ENCODE measurements around the gene PCDHA8. TPM values are rescaled to one million over a fixed set of nuclear protein-coding genes. Genes with fewer than 3 reads are reported as not detected.
"Not testable (repeated sequence)": the region's sequence is repeated elsewhere in the genome, so short reads cannot be mapped to it uniquely, and the experiment has no call there.

Gene PCDHA8
- total and polyA plus RNA-seq, 9 of the 15 experiments (the other 6 are each of a cell fraction or from before 2014, with no cell fraction given), result not detected

DNA sequence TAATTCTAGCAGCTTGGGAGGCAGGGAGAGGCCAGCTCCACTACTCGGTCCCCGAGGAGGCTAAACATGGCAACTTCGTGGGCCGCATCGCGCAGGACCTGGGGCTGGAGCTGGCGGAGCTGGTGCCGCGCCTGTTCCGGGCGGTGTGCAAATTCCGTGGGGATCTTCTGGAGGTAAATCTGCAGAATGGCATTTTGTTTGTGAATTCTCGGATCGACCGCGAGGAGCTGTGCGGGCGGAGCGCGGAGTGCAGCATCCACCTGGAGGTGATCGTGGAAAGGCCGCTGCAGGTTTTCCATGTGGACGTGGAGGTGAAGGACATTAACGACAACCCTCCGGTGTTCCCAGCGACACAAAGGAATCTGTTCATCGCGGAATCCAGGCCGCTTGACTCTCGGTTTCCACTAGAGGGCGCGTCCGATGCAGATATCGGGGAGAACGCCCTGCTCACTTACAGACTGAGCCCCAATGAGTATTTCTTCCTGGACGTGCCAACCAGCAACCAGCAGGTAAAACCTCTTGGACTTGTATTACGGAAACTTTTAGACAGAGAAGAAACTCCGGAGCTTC is 6.5 kb upstream of the PCDHA8 start:
- POLR2A ChIA-PET; H3K9me3 ChIP-seq (replicated peaks; ENCODE audit: control insufficient read depth, insufficient read depth, low read depth, low read length); H3K27ac ChIP-seq (ENCODE audit: extremely low read depth, low read depth, low read length); intact Hi-C loops (cut with micrococcal nuclease); H3K36me3 ChIP-seq (ENCODE audit: control insufficient read depth, insufficient read depth, low read length); ATAC-seq; H3K79me2 ChIP-seq (ENCODE audit: control insufficient read depth, insufficient read depth, low read length); DNase-seq (ENCODE audit: extremely low read depth in 1 of 4, low spot score in 3 of 4); CTCF ChIA-PET (ENCODE audit: low intra/inter-chr PET ratio); in situ Hi-C loops (cut with MboI); H2AFZ ChIP-seq (ENCODE audit: low read depth, low read length); H3K4me2 ChIP-seq (ENCODE audit: insufficient read depth, low read length); H3K4me3 ChIP-seq; H3K27me3 ChIP-seq (ENCODE audit: control insufficient read depth in 2 of 2, insufficient read depth in 2 of 2, low read length in 2 of 2); H4K20me1 ChIP-seq (replicated peaks; ENCODE audit: control insufficient read depth, insufficient read depth, low read length); H3K4me1 ChIP-seq (replicated peaks in 1 of 2; ENCODE audit: control insufficient read depth in 2 of 2, insufficient read depth in 2 of 2, low read length in 2 of 2); BruUV-seq (replicated peaks); H3K9me1 ChIP-seq (ENCODE audit: control insufficient read depth, insufficient read depth, low read length); H3K9ac ChIP-seq (ENCODE audit: insufficient read depth in 1 of 2, low read depth in 2 of 2, low read length in 2 of 2): not testable (repeated sequence)
- FAIRE-seq, result peak; percentile 73
- 40% methylated on average over 26 of the region's 38 CpGs for WGBS (ENCODE audit: insufficient coverage, low coverage, missing lambda C conversion rate)

DNA sequence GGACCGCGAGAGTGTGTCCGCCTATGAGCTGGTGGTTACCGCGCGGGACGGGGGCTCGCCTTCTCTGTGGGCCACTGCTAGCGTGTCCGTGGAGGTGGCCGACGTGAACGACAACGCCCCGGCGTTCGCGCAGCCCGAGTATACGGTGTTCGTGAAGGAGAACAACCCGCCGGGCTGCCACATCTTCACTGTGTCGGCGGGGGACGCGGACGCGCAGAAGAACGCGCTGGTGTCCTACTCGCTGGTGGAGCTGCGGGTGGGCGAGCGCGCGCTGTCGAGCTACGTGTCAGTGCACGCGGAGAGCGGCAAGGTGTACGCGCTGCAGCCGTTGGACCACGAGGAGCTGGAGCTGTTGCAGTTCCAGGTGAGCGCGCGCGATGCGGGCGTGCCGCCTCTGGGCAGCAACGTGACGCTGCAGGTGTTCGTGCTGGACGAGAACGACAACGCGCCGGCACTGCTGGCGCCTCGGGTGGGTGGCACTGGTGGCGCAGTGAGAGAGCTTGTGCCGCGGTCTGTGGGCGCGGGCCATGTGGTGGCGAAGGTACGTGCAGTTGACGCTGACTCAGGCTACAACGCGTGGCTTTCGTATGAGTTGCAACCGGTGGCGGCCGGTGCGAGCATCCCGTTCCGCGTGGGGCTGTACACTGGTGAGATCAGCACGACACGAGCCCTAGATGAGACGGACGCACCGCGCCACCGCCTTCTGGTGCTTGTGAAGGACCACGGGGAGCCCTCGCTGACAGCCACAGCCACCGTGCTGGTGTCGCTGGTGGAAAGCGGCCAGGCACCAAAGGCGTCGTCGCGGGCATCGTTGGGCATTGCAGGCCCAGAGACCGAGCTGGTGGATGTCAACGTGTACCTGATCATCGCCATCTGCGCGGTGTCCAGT is 5.1 kb upstream of the PCDHA8 start:
- Histone ChIP-seq H3K9ac (ENCODE audit: insufficient read depth in 1 of 2, low read depth in 2 of 2, low read length in 2 of 2) (no peak overlapping the region), H4K20me1 (replicated peaks; ENCODE audit: control insufficient read depth, insufficient read depth, low read length) (no peaks in the 10 kb centered on the region), H3K36me3 (ENCODE audit: control insufficient read depth, insufficient read depth, low read length) (no peaks in the 10 kb centered on the region), H3K79me2 (ENCODE audit: control insufficient read depth, insufficient read depth, low read length) (no peaks in the 10 kb centered on the region), H3K9me1 (ENCODE audit: control insufficient read depth, insufficient read depth, low read length) (no peaks in the 10 kb centered on the region), H3K27me3 (ENCODE audit: control insufficient read depth in 2 of 2, insufficient read depth in 2 of 2, low read length in 2 of 2) (no peaks in the 10 kb centered on the region), H3K27ac (ENCODE audit: extremely low read depth, low read depth, low read length) (no peak overlapping the region), H3K4me2 (ENCODE audit: insufficient read depth, low read length) (no peak overlapping the region), H3K4me3 (no peak overlapping the region), H2AFZ (ENCODE audit: low read depth, low read length) (no peak overlapping the region), H3K4me1 (replicated peaks in 1 of 2; ENCODE audit: control insufficient read depth in 2 of 2, insufficient read depth in 2 of 2, low read length in 2 of 2) (no peaks in the 10 kb centered on the region), H3K9me3 (replicated peaks; ENCODE audit: control insufficient read depth, insufficient read depth, low read depth, low read length) (no peaks in the 10 kb centered on the region)
- DNase-seq (ENCODE audit: extremely low read depth in 1 of 4, low spot score in 3 of 4), result no peak
- in situ Hi-C loops (cut with MboI), result no loop called here
- POLR2A ChIA-PET, result no interaction called here
- BruUV-seq (replicated peaks), result no TSS peak
- CTCF ChIA-PET (ENCODE audit: low intra/inter-chr PET ratio), result no interaction called here
- intact Hi-C loops (cut with micrococcal nuclease), result no loop called here
- no peak for ATAC-seq
- FAIRE-seq, result no peak
- 45% methylated on average over 66 of the region's 103 CpGs for WGBS (ENCODE audit: insufficient coverage, low coverage, missing lambda C conversion rate)
- TF ChIP-seq, protein P1, sequence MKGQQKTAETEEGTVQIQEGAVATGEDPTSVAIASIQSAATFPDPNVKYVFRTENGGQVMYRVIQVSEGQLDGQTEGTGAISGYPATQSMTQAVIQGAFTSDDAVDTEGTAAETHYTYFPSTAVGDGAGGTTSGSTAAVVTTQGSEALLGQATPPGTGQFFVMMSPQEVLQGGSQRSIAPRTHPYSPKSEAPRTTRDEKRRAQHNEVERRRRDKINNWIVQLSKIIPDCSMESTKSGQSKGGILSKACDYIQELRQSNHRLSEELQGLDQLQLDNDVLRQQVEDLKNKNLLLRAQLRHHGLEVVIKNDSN (CRISPR knock-in tag; IDR thresholded peaks at IDR 0.05), result no peak
- TF ChIP-seq IFI16 (CRISPR knock-in tag; IDR thresholded peaks at IDR 0.05) (no peak), TAF15 (IDR thresholded peaks at IDR 0.05; ENCODE audit: low read depth, low read length) (no peak), ZNF224 (CRISPR knock-in tag; IDR thresholded peaks at IDR 0.05) (no peak), RHOXF2B (CRISPR knock-in tag; conservative IDR thresholded peaks at IDR 0.05) (no peak), MECOM (CRISPR knock-in tag; IDR thresholded peaks at IDR 0.05) (no peak), ARID1B (IDR thresholded peaks at IDR 0.05) (no peak), TEAD4 (IDR thresholded peaks at IDR 0.05; ENCODE audit: low read length) (no peak), TEAD4 (CRISPR knock-in tag; IDR thresholded peaks at IDR 0.05; ENCODE audit: borderline replicate concordance) (no peak), EGR1 (conservative IDR thresholded peaks at IDR 0.05) (no peak), DMBX1 (CRISPR knock-in tag; IDR thresholded peaks at IDR 0.05; ENCODE audit: borderline replicate concordance) (no peak), TBL1XR1 (IDR thresholded peaks at IDR 0.05; ENCODE audit: low read length in 2 of 2) (no peak), DIDO1 (tag; IDR thresholded peaks at IDR 0.05; ENCODE audit: low read depth) (no peak)
